B cell (primary cell): ENCODE data around the gene ANKRD10.

Source experiments
- EZH2 ChIP-seq: IDR thresholded peaks from 2 replicates; pipeline ENCODE4 v1.6.1; 2012; ENCODE audit warnings: borderline replicate concordance, low read depth, mild to moderate bottlenecking, moderate library complexity, low read length; ENCODE audit not compliant: insufficient read depth, poor library complexity, severe bottlenecking
- TF ChIP-seq, protein P1 (sequence below): fragments of 200-600 bp; IDR thresholded peaks from one replicate; pipeline ENCODE4 v1.8.0; 2022; ENCODE audit warnings: antibody characterized with exemption, mild to moderate bottlenecking

DNA sequence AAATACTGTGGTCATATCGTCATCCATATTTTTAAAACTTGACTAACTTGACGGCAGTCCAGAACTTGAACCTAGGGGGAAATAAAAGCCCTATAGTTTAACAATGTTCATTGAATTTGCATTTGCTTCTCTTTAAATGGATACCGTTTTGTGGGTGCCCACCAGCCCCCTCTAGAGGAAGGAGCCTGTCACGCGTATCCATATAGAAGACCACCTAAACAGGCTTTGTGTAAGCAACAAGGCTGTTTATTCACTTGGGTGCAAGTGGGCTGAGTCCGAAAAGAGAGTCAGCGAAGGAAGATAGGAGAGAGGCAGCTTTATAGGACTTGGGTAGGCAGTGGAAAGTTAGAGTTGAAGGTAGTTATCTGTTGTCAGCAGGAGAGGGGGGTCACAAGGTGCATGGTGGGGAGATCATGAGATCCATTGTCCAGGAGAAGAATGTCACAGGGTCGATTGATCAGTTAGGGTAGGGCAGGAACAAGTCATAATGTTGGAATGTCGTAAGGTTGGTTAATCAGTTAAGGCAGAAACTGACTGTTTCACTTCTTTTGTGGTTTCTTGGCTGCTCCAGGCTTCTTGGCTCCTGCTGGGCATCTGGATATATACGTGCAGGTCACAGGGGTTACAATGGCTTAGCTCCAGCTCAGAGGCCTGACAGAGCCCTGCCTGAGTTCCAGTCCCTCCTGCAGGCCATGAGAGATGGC lies 42.5 kb upstream of the ANKRD10 start:
- TF ChIP-seq, protein P1, sequence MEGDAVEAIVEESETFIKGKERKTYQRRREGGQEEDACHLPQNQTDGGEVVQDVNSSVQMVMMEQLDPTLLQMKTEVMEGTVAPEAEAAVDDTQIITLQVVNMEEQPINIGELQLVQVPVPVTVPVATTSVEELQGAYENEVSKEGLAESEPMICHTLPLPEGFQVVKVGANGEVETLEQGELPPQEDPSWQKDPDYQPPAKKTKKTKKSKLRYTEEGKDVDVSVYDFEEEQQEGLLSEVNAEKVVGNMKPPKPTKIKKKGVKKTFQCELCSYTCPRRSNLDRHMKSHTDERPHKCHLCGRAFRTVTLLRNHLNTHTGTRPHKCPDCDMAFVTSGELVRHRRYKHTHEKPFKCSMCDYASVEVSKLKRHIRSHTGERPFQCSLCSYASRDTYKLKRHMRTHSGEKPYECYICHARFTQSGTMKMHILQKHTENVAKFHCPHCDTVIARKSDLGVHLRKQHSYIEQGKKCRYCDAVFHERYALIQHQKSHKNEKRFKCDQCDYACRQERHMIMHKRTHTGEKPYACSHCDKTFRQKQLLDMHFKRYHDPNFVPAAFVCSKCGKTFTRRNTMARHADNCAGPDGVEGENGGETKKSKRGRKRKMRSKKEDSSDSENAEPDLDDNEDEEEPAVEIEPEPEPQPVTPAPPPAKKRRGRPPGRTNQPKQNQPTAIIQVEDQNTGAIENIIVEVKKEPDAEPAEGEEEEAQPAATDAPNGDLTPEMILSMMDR, result no peak
- no peak for TF ChIP-seq EZH2
